Effector CD4-positive, alpha-beta T cell (primary cell): Measurements from ENCODE around the gene ADCY9.

ENCODE experiments used
- DNase-seq: peaks from one replicate; pipeline ENCODE4 v3.0.0-alpha.2; 2020

Gene ADCY9

DNA sequence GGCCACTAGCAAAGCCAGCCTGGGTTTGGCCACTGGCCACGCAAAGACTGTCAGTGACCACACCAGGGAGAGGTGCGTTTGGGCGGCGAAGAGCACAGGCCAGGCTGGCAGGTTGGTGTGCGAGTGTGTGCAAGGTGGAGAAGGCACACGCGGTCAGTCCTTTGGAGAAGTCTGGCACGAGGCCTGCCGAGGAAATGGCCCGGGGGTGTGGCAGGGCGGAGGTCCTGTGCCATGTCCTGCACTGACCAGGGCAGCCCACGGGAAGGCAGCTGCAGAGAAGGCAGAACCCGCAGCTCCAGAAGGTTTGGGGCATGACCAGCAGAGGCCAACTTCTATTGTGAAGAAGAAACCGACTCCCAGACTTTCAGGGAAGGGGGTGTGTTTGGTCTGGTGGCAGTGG, 90.8 kb downstream of the ADCY9 start:
- DNase-seq: no peak

DNA sequence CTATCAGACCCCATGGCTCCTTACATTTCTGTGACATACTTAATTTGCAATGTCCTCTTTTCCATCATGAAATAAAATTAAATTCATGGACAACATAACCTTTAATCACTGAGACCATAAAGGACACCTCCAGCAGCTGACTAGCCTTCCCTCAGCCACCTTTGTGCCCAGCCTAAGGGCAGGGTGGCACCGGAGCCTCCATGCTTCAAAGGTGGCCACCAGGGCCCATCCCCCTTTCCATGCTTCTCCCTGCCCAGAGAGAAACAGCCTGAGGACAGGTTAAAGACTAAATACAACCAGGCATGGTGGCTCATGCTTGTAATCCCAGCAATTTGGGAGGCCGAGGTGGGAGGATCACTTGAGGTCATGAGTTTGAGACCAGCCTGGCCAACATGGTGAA, 94.3 kb downstream of the ADCY9 start:
- DNase-seq: no peak

DNA sequence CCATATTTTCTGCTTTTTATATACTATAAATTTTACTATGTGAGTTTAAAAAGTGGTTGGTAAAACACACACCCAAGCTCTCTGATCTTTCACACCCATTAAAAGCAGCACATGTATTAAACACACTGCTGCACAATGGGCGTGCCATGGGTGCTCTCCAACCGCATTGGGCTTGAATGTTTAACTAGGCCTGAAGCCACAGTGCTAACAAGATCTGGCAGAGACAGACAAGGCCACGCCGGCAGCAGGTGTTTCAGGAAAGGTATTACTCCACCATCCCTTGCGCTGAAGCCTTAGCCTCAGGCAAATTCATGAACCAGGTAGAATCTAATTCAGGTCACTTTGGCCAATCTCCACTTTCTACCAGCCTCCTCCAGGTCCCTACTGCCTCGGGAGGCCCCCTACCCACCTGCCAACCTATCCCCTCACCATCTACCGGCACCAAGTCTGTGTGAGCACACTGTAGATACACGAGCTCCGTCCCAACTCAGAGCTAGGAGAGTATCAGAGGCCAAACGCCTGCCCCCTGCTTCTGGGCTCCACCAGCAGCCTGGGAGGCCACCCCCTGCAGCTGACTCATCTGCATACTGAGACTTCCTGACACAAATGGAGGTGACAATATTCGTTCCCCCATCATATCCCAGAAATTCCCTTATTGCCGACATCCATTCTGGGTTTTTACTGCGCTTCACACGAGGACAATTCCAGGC, 95.0 kb downstream of the ADCY9 start:
- no peak for DNase-seq

DNA sequence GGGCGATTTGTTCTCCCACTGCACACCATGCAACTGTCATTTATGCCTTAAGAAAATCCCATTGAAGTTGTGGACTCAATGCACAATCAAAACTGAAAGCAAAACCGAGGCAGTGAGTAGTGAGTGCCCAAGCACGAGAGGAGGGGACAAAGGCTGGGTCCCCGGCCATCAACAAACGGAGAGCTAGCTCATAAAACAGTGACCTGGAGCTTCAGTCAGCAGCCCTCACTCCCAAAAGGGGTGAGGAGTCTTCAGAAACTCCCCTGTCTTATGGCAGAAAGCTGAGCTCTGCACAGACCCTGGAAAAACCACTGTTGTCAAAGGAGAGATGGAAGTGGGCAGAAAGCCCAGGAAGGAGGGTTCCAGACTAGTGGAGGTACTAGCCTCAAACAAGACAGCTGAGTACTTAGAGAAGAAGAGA, 96.9 kb downstream of the ADCY9 start:
- no peak for DNase-seq

DNA sequence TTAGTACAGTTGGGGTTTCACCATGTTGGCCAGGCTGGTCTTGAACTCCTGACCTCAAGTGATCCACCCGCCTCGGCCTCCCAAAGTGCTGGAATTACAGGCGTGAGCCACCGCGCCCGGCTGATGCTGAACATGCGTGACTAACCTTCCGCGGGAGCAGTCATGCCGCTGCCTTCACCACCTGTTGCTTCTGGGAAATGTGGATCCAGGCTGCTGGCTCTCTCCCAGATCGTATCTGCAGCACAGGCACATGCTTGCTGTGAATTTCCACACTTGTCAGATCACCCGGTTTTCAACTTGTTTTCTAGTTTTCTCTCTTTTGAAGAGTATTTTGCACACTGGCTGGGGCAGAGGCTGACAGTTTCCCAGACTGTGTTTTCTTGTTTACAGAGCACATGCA, 97.9 kb downstream of the ADCY9 start:
- DNase-seq: no peak

DNA sequence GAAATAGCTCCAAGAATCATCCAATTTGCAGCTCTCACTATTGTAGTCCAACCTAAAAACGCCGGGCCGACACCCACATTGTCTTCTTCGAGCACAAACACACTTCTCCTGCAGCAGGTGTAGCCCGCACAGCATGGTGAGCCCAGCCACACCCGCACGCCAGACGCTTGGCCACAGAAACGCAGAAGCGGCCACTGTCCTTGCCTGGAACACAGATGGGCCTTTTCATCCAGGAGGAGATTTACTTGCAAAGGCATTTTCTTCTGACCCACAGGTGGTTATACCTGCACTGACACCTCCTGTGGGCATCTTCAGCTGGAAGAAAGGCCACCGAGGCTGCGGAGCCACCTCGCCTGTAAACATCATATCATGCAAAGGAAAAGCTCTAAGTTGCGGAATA, 98.4 kb downstream of the ADCY9 start:
- no peak for DNase-seq

DNA sequence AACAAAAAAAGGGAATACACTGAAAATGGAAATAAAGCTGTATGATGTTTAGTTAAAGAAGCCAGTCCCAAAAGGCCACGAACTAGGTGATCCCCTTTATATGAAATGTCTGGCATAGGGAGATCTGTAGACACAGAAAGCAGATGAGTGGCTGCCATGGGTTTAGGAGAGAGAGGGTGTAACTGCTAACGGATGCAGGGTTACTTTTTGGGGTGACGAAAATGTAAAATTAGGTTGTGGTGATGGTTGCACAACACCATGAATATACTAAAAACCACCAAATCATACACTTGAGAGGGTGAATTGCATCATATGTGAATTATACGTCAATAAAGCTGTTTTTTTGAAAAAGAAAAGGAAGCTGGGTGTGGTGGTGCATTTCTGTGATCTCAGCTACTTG, 99.6 kb downstream of the ADCY9 start:
- DNase-seq: no peak

DNA sequence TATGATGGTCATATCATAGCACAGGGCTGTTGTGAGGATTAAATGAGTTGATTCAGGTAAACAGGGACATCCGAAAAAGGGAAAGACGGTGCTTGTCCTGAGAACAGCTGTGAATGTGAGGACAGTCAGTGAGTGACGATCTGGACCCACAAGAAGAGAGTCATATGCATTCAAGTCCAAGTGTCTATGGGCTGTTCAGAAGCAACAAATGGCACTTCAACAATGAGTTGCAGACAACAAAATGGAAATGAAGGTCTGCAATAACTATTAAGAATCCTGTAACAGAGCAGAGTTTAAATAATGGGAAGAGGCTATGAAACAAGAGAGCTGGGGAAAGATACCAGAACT, 100.3 kb downstream of the ADCY9 start:
- no peak for DNase-seq

DNA sequence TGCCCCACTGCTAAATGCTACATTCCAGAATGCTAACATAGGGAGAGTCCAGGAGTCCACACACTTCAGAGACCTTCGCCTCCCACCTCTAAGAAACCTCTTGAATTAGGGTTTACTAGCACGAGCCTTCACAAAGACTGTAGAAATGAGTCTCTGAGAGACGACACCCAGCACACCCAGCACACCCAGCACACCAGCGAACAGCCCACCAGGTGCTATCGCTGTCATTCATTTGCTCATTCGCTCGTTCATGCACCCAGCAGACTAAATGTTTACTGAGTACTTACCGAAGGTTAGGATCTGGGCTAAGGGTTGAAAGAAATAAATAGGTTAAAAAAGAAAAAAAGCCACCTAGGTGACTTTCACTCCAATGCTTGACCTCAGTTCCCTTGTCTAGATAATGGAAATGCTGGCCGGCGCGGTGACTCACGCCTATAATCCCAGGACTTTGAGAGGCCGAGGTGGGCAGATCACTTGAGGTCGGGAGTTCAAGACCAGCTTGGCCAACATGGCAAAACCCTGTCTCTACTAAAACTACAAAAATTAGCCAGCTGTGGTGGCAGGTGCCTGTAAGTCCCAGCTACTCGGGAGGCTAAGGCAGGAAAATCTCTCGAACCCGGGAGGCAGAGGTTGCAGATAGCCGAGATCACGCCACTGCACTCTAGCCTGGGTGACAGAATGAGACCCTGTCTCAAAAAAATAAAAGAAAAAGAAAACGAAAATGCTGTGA, 100.8 kb downstream of the ADCY9 start:
- DNase-seq: no peak

DNA sequence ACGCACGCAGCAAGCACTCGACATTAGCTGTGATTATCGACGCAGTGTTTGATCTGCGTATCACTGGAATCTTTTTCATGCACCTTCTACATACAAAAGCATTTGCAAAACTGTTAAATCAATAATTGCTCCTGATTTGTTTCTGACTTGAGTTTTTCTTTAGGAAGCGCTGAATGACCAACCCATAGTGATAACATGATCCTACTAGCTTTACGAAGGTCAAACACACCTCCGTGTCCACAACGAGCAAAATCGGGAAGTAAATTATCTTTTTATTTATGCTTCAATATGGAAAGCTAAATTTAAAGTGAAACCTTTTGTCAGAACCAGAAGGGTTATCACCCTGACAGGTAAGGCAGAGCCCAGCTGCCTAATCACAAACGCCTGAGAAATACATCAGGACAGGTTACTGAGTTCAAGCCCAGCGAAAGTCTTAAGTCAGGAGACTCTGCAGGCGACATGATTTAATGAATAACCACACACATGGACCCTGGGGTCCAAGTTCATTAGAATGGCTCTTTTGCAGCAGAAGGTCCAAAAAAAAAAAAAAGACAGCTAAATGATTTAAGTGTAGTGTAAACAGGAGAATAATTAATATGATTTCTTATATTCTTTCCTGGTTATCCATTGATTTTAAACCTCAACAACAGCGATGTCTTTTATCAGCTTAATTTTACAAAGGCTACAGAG, 104.2 kb downstream of the ADCY9 start:
- no peak for DNase-seq

DNA sequence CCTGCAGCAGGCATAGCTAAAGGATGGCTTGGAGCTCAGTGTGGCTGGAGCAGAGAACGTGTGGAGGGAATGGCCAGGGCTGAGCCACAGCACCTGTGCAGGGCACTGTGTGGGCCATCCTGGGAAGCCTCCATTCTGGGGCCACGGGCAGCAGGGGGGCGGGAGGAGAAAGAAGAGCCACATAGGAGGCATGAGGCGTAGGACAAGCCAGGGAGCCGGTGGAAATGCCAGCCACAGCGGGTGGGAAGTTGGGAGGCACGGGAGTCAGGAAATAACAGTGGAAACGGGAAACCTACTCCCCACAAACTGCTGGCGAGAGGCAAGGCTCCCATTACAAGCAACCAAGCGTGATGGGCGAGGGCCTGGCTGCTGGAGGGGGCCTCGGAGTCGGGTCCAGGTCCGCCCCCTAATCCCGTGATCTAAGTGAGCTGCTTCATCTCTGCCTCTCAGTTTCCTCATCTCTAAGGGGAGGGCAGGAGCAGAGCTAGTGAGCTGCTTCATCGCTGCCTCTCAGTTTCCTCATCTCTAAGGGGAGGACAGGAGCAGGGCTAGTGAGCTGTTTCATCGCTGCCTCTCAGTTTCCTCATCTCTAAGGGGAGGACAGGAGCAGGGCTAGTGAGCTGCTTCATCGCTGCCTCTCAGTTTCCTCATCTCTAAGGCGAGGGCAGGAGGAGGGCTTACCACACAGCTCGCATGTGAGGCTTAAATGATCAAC, 104.9 kb downstream of the ADCY9 start:
- DNase-seq: no peak

DNA sequence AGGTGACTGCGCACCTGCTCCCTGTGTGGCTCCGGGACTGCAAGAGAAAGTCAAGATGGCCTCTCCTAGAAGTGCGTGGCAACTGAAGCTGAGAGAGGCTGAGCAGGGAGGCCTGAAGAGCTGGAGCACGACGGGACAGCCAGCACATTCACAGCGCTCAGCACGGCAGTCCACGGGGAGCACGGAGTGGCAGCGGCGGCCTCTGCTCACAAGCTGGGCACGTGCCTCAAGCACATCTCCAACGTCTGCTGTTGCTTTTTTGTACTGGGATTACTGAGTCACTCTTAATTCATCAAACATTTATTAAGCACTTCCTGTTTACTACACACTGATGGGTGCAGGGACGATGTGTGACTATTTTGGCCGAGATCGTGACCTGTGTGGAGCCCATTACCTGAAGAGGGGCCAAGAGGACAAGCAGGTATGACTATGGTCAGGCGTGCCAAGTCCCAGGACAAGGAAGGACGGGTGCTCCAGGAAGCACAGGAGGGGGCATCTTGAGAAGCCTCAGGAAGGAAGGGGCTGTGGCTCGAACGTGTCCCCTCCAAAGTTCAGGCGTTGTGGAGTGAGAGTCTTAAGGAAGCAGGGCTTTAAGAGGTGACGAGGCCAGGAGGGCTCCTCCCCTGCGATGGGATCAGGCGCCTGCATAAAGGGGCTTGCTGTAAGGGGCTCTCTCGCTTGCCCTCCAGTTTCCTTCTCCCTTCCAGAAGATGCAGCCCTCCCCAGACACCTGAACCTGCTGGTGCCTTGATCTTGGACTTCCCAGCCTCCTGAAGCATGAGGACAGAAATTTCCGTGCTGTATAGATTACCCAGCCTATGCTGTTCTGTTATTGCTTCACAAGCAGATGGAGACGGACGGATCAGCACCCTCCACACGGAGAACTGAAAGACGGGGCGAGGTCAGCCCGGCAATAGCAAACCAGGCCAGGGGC, 105.8 kb downstream of the ADCY9 start:
- DNase-seq: no peak

DNA sequence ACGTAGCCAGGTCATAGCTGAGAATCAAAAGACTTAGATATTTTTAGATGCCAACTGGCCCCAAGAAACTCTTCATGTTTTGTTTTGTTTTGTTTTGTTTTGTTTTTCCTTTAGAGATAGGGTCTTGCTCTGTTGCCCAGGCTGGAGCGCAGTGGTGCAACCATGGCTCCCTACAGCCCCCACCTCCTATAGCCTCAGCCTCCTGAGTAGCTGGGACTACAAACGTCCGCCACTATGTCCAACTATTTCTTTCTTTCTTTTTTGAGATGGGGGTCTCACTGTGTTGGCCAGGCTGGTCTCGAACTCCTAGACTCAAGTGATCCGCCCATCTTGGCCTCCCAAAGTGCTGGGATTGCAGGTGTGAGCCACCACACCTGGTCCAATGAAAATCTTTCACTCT, 107.1 kb downstream of the ADCY9 start:
- no peak for DNase-seq

DNA sequence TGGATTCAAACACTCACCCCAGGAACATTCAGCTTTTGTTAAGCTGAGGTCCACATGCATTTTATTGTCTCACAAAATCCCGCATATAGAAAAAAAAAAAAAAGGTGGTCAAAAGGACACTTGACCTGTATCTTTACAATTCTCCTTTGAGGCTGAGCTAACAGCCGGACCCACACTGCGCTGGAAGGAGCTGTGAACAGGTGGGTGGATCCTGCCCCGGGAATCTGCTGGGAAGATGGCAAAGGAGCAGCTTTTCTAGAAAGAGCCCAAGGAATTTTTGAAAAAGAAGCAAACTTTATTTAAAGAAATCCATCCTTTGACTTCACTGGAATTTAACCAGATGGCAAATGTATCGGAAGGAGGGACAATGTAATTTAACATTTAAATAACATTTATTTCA, 108.1 kb downstream of the ADCY9 start:
- DNase-seq: no peak

DNA sequence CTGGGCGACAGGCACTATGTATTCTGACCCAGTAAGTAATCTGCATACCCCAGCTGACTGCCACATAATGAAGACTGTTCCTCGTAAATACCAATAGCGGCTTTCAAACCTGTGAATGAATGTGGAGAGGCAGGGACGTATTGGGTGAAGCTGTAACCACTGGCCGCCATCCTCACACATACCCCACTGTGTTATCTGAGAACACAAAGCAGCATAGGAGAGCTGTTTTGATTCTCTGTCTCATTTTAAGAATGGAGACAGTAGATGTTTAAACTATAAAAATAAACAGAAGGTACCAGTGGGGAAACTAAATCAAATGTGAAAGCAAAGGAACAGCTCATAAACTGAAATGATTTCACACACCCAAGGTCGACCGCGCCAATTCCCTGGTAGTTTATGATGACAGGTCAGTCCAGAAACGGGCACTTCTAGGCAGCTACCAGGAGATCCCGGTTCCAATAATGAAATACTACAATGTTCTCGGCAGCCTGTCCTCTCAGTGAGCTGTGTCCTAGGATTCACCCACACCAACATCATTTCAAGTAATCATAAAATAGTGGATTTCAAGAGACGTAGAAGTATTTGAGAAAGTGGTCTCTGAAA, 109.7 kb downstream of the ADCY9 start:
- no peak for DNase-seq

DNA sequence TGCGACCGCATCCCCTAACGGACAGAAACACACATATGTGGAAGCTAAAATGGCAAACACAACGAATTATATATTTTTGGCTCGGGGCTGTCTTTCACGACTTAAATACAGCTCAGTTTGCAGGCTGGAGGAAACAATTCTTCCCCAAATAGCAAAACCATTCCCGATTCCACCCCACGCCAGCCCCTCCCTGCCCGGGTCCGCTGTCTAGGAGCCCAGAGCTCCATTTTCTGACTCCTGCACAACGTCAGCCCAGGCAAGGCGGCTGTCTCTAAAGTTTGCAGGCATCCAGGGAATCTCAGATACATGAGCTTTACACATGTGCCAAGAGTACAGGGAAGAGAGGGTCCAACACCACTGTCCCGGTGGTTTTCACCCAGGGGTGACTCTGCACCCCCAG, 110.5 kb downstream of the ADCY9 start:
- DNase-seq: no peak

DNA sequence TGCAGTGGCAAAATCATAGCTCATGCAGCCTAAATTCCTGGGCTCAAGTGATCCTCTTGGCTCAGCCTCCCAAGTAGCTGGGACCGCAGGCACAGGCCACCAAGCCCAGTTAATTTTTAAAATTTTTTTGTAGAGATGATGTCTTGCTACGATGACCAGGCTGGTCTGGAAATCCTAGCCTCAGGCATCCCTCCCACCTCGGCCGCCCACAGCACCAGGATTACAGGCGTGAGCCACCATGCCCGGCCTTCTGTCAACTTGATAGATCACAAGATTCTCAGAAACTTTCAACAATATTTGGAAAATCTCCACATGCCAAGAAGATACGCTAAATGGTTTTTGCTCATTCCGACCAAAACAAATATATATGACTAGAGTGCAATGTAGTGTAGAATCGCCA, 111.0 kb downstream of the ADCY9 start:
- no peak for DNase-seq

DNA sequence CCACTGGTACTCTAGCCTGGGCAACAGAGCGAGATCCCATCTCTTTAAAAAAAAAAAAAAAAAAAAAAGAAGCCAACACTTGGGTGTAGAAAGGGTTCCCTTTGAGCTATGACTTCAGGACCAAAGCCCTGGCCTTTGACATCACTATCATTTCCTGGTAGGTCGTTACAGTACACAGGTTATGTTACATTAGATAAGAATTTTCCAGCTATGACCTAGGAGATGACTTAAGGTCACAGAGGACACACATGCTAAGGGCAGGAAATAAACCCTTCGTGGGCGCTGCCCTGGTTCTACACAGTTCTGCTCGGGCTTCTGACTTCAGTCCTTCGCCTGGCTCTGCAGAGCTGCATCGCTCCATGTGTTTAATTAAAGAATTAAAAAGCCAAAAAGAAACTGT, 112.0 kb downstream of the ADCY9 start:
- no peak for DNase-seq

DNA sequence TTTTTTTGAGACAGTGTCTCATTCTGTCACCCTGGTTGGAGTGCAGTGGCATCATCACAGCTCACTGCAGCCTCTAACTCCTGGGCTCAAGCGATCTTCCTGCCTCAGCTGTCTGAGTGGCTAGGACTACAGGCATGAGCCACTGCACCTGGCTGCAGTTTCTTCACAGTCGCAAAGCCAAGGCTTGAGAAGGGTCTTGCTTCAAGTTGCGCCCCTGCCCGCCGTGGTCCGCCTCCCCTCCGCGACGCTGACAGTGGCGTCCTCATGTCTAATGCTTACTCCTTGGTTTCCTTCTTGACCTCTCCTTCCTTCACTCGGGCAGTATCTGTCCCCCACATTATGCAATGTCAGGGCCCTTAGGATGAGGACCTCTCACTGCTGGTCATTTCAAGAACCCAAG, 112.7 kb downstream of the ADCY9 start:
- no peak for DNase-seq

DNA sequence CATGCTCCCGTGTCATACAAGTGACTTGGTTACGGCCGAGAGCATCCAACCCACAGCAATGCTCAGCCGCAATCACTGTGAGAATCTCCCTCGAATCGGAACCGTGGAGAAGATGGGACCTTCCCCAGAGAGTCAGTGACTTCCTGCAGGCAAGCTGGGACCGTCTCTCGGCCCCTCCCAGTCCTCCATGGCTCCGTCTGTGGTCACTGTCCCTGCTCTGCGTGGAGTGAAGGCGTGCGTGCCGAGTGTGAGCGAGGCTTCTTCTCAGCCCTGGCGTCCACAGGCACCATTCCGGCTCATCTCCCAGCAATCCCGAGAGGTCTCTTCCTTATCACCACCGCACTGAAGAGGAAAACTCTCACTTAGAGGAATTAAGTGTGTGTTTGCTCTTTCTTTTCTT, 113.1 kb downstream of the ADCY9 start:
- DNase-seq: no peak

DNA sequence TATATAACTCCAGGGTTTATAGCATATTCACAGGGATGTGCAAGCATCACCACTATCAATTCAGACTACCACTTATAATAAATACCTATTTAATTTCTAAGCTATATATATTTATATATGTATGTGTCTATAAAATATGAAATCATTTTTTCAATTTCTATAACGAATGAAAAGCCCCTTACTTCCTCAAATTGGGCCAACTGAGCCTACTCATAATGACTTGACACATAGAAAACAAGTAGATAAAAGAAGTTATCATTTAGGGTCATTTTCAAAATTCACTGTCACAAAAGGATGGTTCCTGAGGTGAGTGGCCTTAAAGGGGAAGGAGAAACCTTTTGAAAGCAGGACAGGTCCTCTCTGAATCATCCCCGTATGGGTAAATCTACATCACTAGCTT, 114.1 kb downstream of the ADCY9 start:
- no peak for DNase-seq
